Renal pelvis (tissue), 4 donors: ENCODE data around the gene IL36B. TPM values are rescaled to one million over a fixed set of nuclear protein-coding genes. Genes with fewer than 3 reads are reported as not detected.

Source experiments
- DNase-seq: peaks from one replicate; pipeline ENCODE4 v3.0.0-alpha.2; 2013
- polyA plus RNA-seq, 3 donors: library from polyadenylated mRNA; unstranded; fragments of 120-200 nt; gene quantifications; one replicate each; pipeline ENCODE4 v1.2.1, GENCODE V29; 2013; ENCODE audit not compliant: insufficient read length in 3 of 3

IL36B gene
- polyA plus RNA-seq, 3 donors: not detected

GRCh38 chr2:113076954-113077669 lies 24.4 kb upstream of the IL36B start:
- no peak for DNase-seq

- DNase-seq: no peak
Measured at GRCh38 chr2:113075600-113075999, 22.9 kb upstream of the IL36B start.

- no peak for DNase-seq
Measured at GRCh38 chr2:113075030-113075429, 22.4 kb upstream of the IL36B start.

- DNase-seq: no peak
Measured at GRCh38 chr2:113073325-113073834, 20.7 kb upstream of the IL36B start.

GRCh38 chr2:113072584-113072983 lies 19.9 kb upstream of the IL36B start:
- DNase-seq: no peak

- no peak for DNase-seq
Measured at GRCh38 chr2:113070606-113070975, 17.9 kb upstream of the IL36B start.

- DNase-seq: no peak
Measured at GRCh38 chr2:113069676-113070605, 17.3 kb upstream of the IL36B start.

GRCh38 chr2:113068706-113069485 lies 16.2 kb upstream of the IL36B start:
- no peak for DNase-seq

- DNase-seq: no peak
Measured at GRCh38 chr2:113068249-113068648, 15.6 kb upstream of the IL36B start.

GRCh38 chr2:113067681-113068080 lies 15.0 kb upstream of the IL36B start, which contains the start of gene IL1F10:
Gene IL1F10 (plus strand): TSS chr2:113067970. CDS start chr2:113072739, 4,769 bp downstream.
- no peak for DNase-seq

GRCh38 chr2:113064898-113065297 lies 12.2 kb upstream of the IL36B start:
- DNase-seq: no peak

GRCh38 chr2:113064281-113064680 lies 11.6 kb upstream of the IL36B start:
- DNase-seq: no peak

- DNase-seq: no peak
Measured at GRCh38 chr2:113061896-113062770, 9.5 kb upstream of the IL36B start.

- DNase-seq: no peak
Measured at GRCh38 chr2:113061241-113061640, 8.6 kb upstream of the IL36B start.

- no peak for DNase-seq
Measured at GRCh38 chr2:113060796-113061195, 8.1 kb upstream of the IL36B start.

GRCh38 chr2:113060396-113060795 lies 7.7 kb upstream of the IL36B start:
- no peak for DNase-seq

GRCh38 chr2:113058998-113059960 lies 6.6 kb upstream of the IL36B start, which contains the start of gene IL36RN:
Gene IL36RN (plus strand): TSS chr2:113059198. CDS start chr2:113059439, 241 bp downstream.
- no peak for DNase-seq

- no peak for DNase-seq
Measured at GRCh38 chr2:113058411-113058994, 5.8 kb upstream of the IL36B start.

GRCh38 chr2:113057117-113057516 lies 4.5 kb upstream of the IL36B start:
- DNase-seq: no peak
